H1 (cell line): ENCODE results near the gene CSNK1G3. TPM values are rescaled to one million over a fixed set of nuclear protein-coding genes. Genes with fewer than 3 reads are reported as not detected.

Experiments used
- CTCF ChIA-PET: fragments of 300-600 bp; sonication (Branson Sonifier 250); formaldehyde crosslinking; loops from one replicate; lab custom pipeline; 2021; ENCODE audit not compliant: partially characterized antibody; lab: Charles Lee
- POLR2A ChIA-PET: fragments of 300-600 bp; sonication (Branson Sonifier 250); formaldehyde crosslinking; loops from one replicate; lab custom pipeline; 2021; ENCODE audit warnings: inconsistent platforms; ENCODE audit not compliant: partially characterized antibody; lab: Charles Lee
- DNase-seq, 2 experiments: peaks; one replicate each; pipeline versions ENCODE4 v3.0.0 to v3.0.0-alpha.2; 2010 to 2022; ENCODE audit warnings: low spot score in 2 of 2, low read depth in 1 of 2, mixed read lengths in 1 of 2
- FAIRE-seq: peaks from 2 replicates; lab custom pipeline; 2011; peaks lifted over from hg19 to GRCh38; lab: Jason Lieb, UNC
- H2AFZ ChIP-seq: 2 replicates; pipeline ENCODE4 v1.8.1; 2012; ENCODE audit warnings: low read length, inconsistent platforms
- H2AK5ac ChIP-seq: 2 replicates; pipeline ENCODE4 v1.6.1; 2013; ENCODE audit warnings: low read depth, low read length
- H2BK120ac ChIP-seq: replicated peaks from 2 replicates; pipeline ENCODE3; 2013; ENCODE audit warnings: low read depth, low read length, inconsistent platforms
- H2BK12ac ChIP-seq: 2 replicates; pipeline ENCODE4 v1.6.1; 2013; ENCODE audit warnings: low read depth, low read length
- H2BK15ac ChIP-seq: 2 replicates; pipeline ENCODE4 v1.6.1; 2013; ENCODE audit warnings: low read length
- H2BK20ac ChIP-seq: 2 replicates; pipeline ENCODE4 v1.6.1; 2013; ENCODE audit warnings: low read length
- H2BK5ac ChIP-seq: 2 replicates; pipeline ENCODE4 v1.6.1; 2013; ENCODE audit warnings: low read depth, low read length
- H3K14ac ChIP-seq: 2 replicates; pipeline ENCODE4 v1.6.1; 2013; ENCODE audit warnings: inconsistent platforms; ENCODE audit not compliant: insufficient read length
- H3K18ac ChIP-seq: 2 replicates; pipeline ENCODE4 v1.6.1; 2013; ENCODE audit warnings: low read length; ENCODE audit errors: extremely low read depth
- H3K23ac ChIP-seq: 2 replicates; pipeline ENCODE4 v1.6.1; 2013; ENCODE audit warnings: inconsistent platforms; ENCODE audit not compliant: insufficient read length
- H3K23me2 ChIP-seq: 2 replicates; pipeline ENCODE4 v1.6.1; 2013; ENCODE audit warnings: low read depth, low read length
- H3K27ac ChIP-seq: 2 replicates; pipeline ENCODE4 v1.6.1; 2011; ENCODE audit warnings: low read depth, low read length, inconsistent platforms
- H3K27me3 ChIP-seq, 4 experiments: replicated peaks in 1 of 4; 1 replicate in 1 of 4; 2 replicates in 3 of 4; pipeline versions ENCODE4 v1.6.1 to v1.8.1; 2011 to 2013; ENCODE audit warnings: low read length in 3 of 4, mild to moderate bottlenecking in 3 of 4, inconsistent platforms in 2 of 4, mixed read lengths in 2 of 4, moderate library complexity in 1 of 4; ENCODE audit not compliant: control insufficient read depth in 3 of 4, insufficient read depth in 3 of 4; ENCODE audit errors: extremely low read depth in 1 of 4
- H3K36me3 ChIP-seq, 4 experiments: 2 replicates each; pipeline versions ENCODE4 v1.6.1 to v1.8.1; 2011 to 2013; ENCODE audit warnings: mild to moderate bottlenecking in 4 of 4, low read length in 3 of 4, moderate library complexity in 2 of 4, control low read depth in 1 of 4, inconsistent platforms in 1 of 4; ENCODE audit not compliant: insufficient read depth in 4 of 4, control insufficient read depth in 2 of 4
- H3K4ac ChIP-seq: replicated peaks from 2 replicates; pipeline ENCODE3; 2013; ENCODE audit warnings: low read length, low read depth, mixed read lengths, inconsistent platforms; ENCODE audit not compliant: insufficient read length
- H3K4me1 ChIP-seq, 4 experiments: replicated peaks in 1 of 4; 1 replicate in 1 of 4; 2 replicates in 3 of 4; pipeline versions ENCODE4 v1.6.1 to v1.8.1; 2011 to 2013; ENCODE audit warnings: low read length in 3 of 4, inconsistent platforms in 2 of 4, mixed read lengths in 1 of 4; ENCODE audit not compliant: insufficient read depth in 4 of 4, control insufficient read depth in 3 of 4
- H3K4me2 ChIP-seq, 2 experiments: 2 replicates each; pipeline versions ENCODE4 v1.6.1 to v1.8.1; 2011 to 2013; ENCODE audit warnings: low read depth in 2 of 2, low read length in 2 of 2, control low read depth in 1 of 2, inconsistent platforms in 1 of 2, mild to moderate bottlenecking in 1 of 2; ENCODE audit not compliant: insufficient read depth in 1 of 2
- H3K4me3 ChIP-seq, 4 experiments: fragments of 200-600, 300-600 bp in 1 of 4; sonication (generic), shearing (Covaris generic), sonication (Bioruptor Twin) in 1 of 4; 2 replicates each; pipeline versions ENCODE4 v1.5.1 to v1.8.1; 2011 to 2016; ENCODE audit warnings: low read length in 4 of 4, low read depth in 3 of 4, control low read depth in 2 of 4, inconsistent platforms in 2 of 4, mild to moderate bottlenecking in 2 of 4, mixed read lengths in 1 of 4, moderate library complexity in 1 of 4; ENCODE audit not compliant: insufficient read depth in 2 of 4; ENCODE audit errors: extremely low read depth in 1 of 4
- H3K56ac ChIP-seq: replicated peaks from 2 replicates; pipeline ENCODE3; 2013; ENCODE audit warnings: low read depth, mild to moderate bottlenecking, mixed read lengths, low read length, inconsistent platforms; ENCODE audit not compliant: insufficient read length
- H3K79me1 ChIP-seq: 2 replicates; pipeline ENCODE4 v1.6.1; 2013; ENCODE audit warnings: low read depth, low read length, control low read depth
- H3K79me2 ChIP-seq, 2 experiments: 2 replicates each; pipeline versions ENCODE4 v1.6.1 to v1.8.1; 2012 to 2013; ENCODE audit warnings: low read length in 2 of 2, mild to moderate bottlenecking in 2 of 2, inconsistent platforms in 1 of 2; ENCODE audit not compliant: insufficient read depth in 2 of 2, control insufficient read depth in 1 of 2
- H3K9ac ChIP-seq, 4 experiments: replicated peaks in 1 of 4; 1 replicate in 1 of 4; 2 replicates in 3 of 4; pipeline versions ENCODE4 v1.6.1 to v1.8.1; 2011 to 2013; ENCODE audit warnings: low read depth in 3 of 4, low read length in 3 of 4, control low read depth in 2 of 4, mild to moderate bottlenecking in 2 of 4, moderate library complexity in 2 of 4, inconsistent platforms in 1 of 4; ENCODE audit errors: extremely low read depth in 1 of 4
- H3K9me3 ChIP-seq, 2 experiments: 2 replicates each; pipeline versions ENCODE4 v1.6.1 to v1.8.1; 2012 to 2013; ENCODE audit warnings: mild to moderate bottlenecking in 2 of 2, moderate library complexity in 2 of 2, control low read depth in 1 of 2, inconsistent platforms in 1 of 2, low read depth in 1 of 2, low read length in 1 of 2, mixed read lengths in 1 of 2; ENCODE audit not compliant: insufficient read depth in 2 of 2
- H4K20me1 ChIP-seq, 2 experiments: replicated peaks in 1 of 2; 2 replicates each; pipeline versions ENCODE3 to v1.8.1; 2011 to 2013; ENCODE audit warnings: inconsistent platforms in 2 of 2, low read length in 2 of 2, mild to moderate bottlenecking in 1 of 2; ENCODE audit not compliant: insufficient read depth in 2 of 2, control insufficient read depth in 1 of 2
- H4K5ac ChIP-seq: 2 replicates; pipeline ENCODE4 v1.6.1; 2013; ENCODE audit warnings: low read length, low read depth, mixed read lengths, inconsistent platforms; ENCODE audit not compliant: insufficient read length
- H4K8ac ChIP-seq: 2 replicates; pipeline ENCODE4 v1.8.0; 2013; ENCODE audit warnings: mild to moderate bottlenecking, moderate library complexity, low read length, inconsistent platforms; ENCODE audit not compliant: insufficient read depth; ENCODE audit errors: extremely low read depth
- H4K91ac ChIP-seq: replicated peaks from 2 replicates; pipeline ENCODE3; 2013; ENCODE audit warnings: low read length, mixed read lengths, inconsistent platforms; ENCODE audit not compliant: insufficient read length
- BACH1 ChIP-seq: IDR thresholded peaks from 2 replicates; pipeline ENCODE4 v1.6.1; 2012; ENCODE audit warnings: low read length, improper control_type of control experiment
- CBX5 ChIP-seq: fragments of 300-800, 300-1000 bp; sonication (generic); IDR thresholded peaks from 2 replicates; pipeline ENCODE4 v1.7.1; 2016; ENCODE audit warnings: antibody characterized with exemption, low read length, low read depth
- CEBPB ChIP-seq: IDR thresholded peaks from 2 replicates; pipeline ENCODE4 v1.6.1; 2012; ENCODE audit warnings: low read depth, low read length
- CHD2 ChIP-seq: IDR thresholded peaks from 2 replicates; pipeline ENCODE4 v1.6.1; 2012; ENCODE audit warnings: low read length, improper control_type of control experiment
- CREB1 ChIP-seq: IDR thresholded peaks from 2 replicates; pipeline ENCODE4 v1.6.1; 2012; ENCODE audit warnings: inconsistent platforms
- CTBP2 ChIP-seq: IDR thresholded peaks from 2 replicates; pipeline ENCODE4 v1.7.0; 2011; ENCODE audit warnings: borderline replicate concordance, mild to moderate bottlenecking, moderate library complexity, mixed read lengths, low read length; ENCODE audit not compliant: insufficient read depth, insufficient read length
- KDM4A ChIP-seq: IDR thresholded peaks from one replicate; pipeline ENCODE4 v1.7.1; 2012; ENCODE audit warnings: low read depth, mild to moderate bottlenecking, moderate library complexity, low read length, inconsistent platforms; ENCODE audit not compliant: severe bottlenecking
- POLR2AphosphoS5 ChIP-seq: IDR thresholded peaks from 2 replicates; pipeline ENCODE4 v1.6.1; 2011; ENCODE audit warnings: low read depth, low read length
- RFX5 ChIP-seq: IDR thresholded peaks from 2 replicates; pipeline ENCODE4 v1.6.1; 2011; ENCODE audit warnings: low read depth, low read length, improper control_type of control experiment, borderline replicate concordance
- SIRT6 ChIP-seq: IDR thresholded peaks from one replicate; pipeline ENCODE4 v1.7.1; 2012; ENCODE audit warnings: low read length, inconsistent platforms
- SIX5 ChIP-seq: IDR thresholded peaks from 2 replicates; pipeline ENCODE4 v1.6.1; 2011; ENCODE audit warnings: mild to moderate bottlenecking, low read depth, low read length
- SP1 ChIP-seq: IDR thresholded peaks from 2 replicates; pipeline ENCODE4 v1.6.1; 2011; ENCODE audit warnings: low read depth, low read length
- SUZ12 ChIP-seq: fragments of 200-600 bp; sonication (generic); IDR thresholded peaks from 2 replicates; pipeline ENCODE4 v1.6.1; 2012; ENCODE audit warnings: mild to moderate bottlenecking, inconsistent platforms, low read length, moderate library complexity, mixed read lengths
- WGBS, 2 experiments: shearing (Covaris generic) in 1 of 2; methylation state at CpG; one replicate each; pipeline versions ENCODE4 v1.1.6 to v1.1.7; 2013 to 2015; ENCODE audit warnings: low lambda C conversion rate in 2 of 2, mixed read lengths in 2 of 2, inconsistent platforms in 1 of 2, low coverage in 1 of 2, missing lambda C conversion rate in 1 of 2; ENCODE audit not compliant: insufficient replicate concordance in 2 of 2, insufficient coverage in 1 of 2, insufficient read length in 1 of 2; ENCODE audit errors: extremely low coverage in 1 of 2, missing lambda C conversion rate in 1 of 2; 5-methylcytosine and 5-hydroxymethylcytosine counted together
- polyA plus RNA-seq, 7 experiments: library from polyadenylated mRNA; depleted of rRNA in 3 of 7; stranded (reverse) in 5 of 7; unstranded in 2 of 7; fragments of >200 nt in 5 of 7; fragments of 200-250 nt in 2 of 7; gene quantifications; 1 replicate in 5 of 7; 2 replicates in 1 of 7; 4 replicates in 1 of 7; pipeline versions ENCODE4 v1.2.1 to v1.2.3, GENCODE V29; 2011 to 2013; ENCODE audit warnings: missing spikeins in 2 of 7, mixed read lengths in 2 of 7
- total RNA-seq: library from RNA; stranded (reverse); fragmentation: NEBNext Ultra II Directional; extraction: Animal tissue kit (Norgen Biotek cat#: 25700); gene quantifications from 2 replicates; pipeline ENCODE4 v1.2.1, GENCODE V29; 2021
- TF ChIP-seq, protein P1 (sequence below): IDR thresholded peaks from 2 replicates; pipeline ENCODE4 v1.6.1; 2012; ENCODE audit warnings: inconsistent platforms
- TF ChIP-seq, protein P2 (sequence below): IDR thresholded peaks from 2 replicates; pipeline ENCODE4 v1.6.1; 2011; ENCODE audit warnings: low read length, improper control_type of control experiment

The CSNK1G3 gene
- total and polyA plus RNA-seq, 2 of the 8 experiments (the other 6 are each of a cell fraction or from before 2014, with no cell fraction given) = 10.6 to 58.9 TPM

DNA sequence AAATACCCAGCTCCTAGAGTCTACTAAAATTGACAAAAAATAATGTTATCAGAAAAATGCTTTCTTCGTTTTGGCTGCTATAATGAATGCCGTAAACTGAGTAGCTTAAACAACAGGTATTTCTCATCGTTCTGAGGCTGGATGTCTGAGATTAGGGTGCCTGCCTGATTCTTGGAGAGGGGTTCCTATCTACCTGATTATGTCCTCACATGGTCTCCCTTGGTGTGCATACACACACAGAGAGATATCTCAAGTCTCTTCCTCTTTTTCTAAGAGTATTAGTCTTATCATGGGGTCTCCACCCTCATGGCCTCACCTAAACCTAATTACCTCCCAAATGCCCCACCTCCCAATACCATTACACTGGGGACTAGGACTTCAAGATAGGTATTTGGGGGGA lies 40.6 kb upstream of the CSNK1G3 start:
- H3K27ac ChIP-seq = no peak overlapping the region
- no peak for TF ChIP-seq SIX5
- no peak for TF ChIP-seq KDM4A
- TF ChIP-seq BACH1 = no peak
- TF ChIP-seq CEBPB = no peak
- TF ChIP-seq, protein P1, sequence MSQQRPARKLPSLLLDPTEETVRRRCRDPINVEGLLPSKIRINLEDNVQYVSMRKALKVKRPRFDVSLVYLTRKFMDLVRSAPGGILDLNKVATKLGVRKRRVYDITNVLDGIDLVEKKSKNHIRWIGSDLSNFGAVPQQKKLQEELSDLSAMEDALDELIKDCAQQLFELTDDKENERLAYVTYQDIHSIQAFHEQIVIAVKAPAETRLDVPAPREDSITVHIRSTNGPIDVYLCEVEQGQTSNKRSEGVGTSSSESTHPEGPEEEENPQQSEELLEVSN = no peak
- no peak for TF ChIP-seq CBX5
- no peak for TF ChIP-seq SUZ12
- TF ChIP-seq RFX5 = no peak
- TF ChIP-seq SIRT6 = no peak
- no peak for TF ChIP-seq SP1
- TF ChIP-seq CHD2 = no peak
- TF ChIP-seq, protein P2, sequence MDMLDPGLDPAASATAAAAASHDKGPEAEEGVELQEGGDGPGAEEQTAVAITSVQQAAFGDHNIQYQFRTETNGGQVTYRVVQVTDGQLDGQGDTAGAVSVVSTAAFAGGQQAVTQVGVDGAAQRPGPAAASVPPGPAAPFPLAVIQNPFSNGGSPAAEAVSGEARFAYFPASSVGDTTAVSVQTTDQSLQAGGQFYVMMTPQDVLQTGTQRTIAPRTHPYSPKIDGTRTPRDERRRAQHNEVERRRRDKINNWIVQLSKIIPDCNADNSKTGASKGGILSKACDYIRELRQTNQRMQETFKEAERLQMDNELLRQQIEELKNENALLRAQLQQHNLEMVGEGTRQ = no peak
- no peak for TF ChIP-seq CTBP2
- TF ChIP-seq POLR2AphosphoS5 = no peak
- no peak for TF ChIP-seq CREB1

More for the DNA sequence above, 40.6 kb upstream of the CSNK1G3 start:
- Histone ChIP-seq H3K4ac (no peak overlapping the region), H3K4me3 (no peak overlapping the region), H2BK15ac (no peak overlapping the region), H2AFZ (no peak overlapping the region), H3K4me1 (no peaks in the 10 kb centered on the region), H3K14ac (no peak overlapping the region), H2BK120ac (no peak overlapping the region), H4K8ac (no peak overlapping the region), H3K9me3 (no peaks in the 10 kb centered on the region), H2BK20ac (no peak overlapping the region), H3K18ac (no peak overlapping the region), H3K56ac (no peak overlapping the region), H2BK5ac (no peak overlapping the region), H4K91ac (no peak overlapping the region), H3K27me3 (no peaks in the 10 kb centered on the region), H3K23me2 (no peaks in the 10 kb centered on the region), H2BK12ac (no peak overlapping the region), H4K20me1 (no peaks in the 10 kb centered on the region), H3K79me1 (no peaks in the 10 kb centered on the region), H3K36me3 (no peaks in the 10 kb centered on the region), H3K79me2 (no peaks in the 10 kb centered on the region), H4K5ac (no peak overlapping the region), H3K9ac (no peak overlapping the region), H3K4me2 (no peak overlapping the region), H3K23ac (no peak overlapping the region), H2AK5ac (no peak overlapping the region)
- FAIRE-seq = no peak
- DNase-seq = no peak
- ChIA-PET CTCF (no interaction called here), POLR2A (interaction anchor here (0.9 kb wide), 1 partner anchor 49 kb away, joined by 3 read pairs; no protein-coding TSS in a partner anchor)
- WGBS, 2 experiments = 93% methylated on average over 3 of the region's 3 CpGs; no CpG with 5 or more reads in 1 of the 2 experiments
